DOHH2 (cell line): ENCODE measurements around the gene FAM193A.

Source experiments
- EZH2phosphoT487 ChIP-seq: fragments of 200-600 bp; sonication (generic); IDR thresholded peaks from 2 replicates; pipeline ENCODE4 v1.6.1; 2017; ENCODE audit warnings: borderline replicate concordance, mild to moderate bottlenecking, antibody characterized with exemption, low read length, moderate library complexity, mixed read lengths
- TF ChIP-seq, protein P1 (sequence below): fragments of 200-600 bp; sonication (generic); IDR thresholded peaks from one replicate; pipeline ENCODE4 v1.5.1; 2014; ENCODE audit warnings: antibody characterized with exemption, mild to moderate bottlenecking, low read depth, low read length; ENCODE audit not compliant: poor library complexity, severe bottlenecking

DNA sequence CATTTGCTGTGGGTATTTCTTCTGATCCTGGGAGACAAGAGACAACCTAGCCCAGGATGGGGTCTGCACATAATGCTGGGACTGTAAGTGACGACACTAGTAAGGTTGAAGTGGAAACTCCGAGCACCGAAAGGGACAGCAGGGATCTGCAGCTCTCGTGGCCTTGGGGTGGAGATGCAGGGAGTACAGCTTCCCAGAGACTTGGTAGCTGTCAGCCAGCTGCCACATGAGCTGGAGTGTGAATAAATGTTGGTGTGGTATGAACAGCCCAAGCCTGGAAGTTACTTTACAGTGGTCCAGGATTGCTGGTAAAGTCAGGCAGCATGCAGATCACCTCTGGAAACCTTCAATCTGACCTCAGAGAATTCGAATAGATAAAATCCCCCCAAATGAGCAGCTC, 97.6 kb downstream of the FAM193A start:
- TF ChIP-seq, protein P1, sequence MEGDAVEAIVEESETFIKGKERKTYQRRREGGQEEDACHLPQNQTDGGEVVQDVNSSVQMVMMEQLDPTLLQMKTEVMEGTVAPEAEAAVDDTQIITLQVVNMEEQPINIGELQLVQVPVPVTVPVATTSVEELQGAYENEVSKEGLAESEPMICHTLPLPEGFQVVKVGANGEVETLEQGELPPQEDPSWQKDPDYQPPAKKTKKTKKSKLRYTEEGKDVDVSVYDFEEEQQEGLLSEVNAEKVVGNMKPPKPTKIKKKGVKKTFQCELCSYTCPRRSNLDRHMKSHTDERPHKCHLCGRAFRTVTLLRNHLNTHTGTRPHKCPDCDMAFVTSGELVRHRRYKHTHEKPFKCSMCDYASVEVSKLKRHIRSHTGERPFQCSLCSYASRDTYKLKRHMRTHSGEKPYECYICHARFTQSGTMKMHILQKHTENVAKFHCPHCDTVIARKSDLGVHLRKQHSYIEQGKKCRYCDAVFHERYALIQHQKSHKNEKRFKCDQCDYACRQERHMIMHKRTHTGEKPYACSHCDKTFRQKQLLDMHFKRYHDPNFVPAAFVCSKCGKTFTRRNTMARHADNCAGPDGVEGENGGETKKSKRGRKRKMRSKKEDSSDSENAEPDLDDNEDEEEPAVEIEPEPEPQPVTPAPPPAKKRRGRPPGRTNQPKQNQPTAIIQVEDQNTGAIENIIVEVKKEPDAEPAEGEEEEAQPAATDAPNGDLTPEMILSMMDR, result no peak
- no peak for TF ChIP-seq EZH2phosphoT487
